HEK293 (cell line): ENCODE results near the gene ERCC3.

Source experiments
- CTCF ChIA-PET: fragments of 350-600 bp; formaldehyde crosslinking; extraction: SDS; loops from one replicate; lab custom pipeline; 2021; ENCODE audit warnings: antibody characterized with exemption; lab: Yijun Ruan, JAX
- POLR2A ChIA-PET: fragments of 300-600 bp; formaldehyde crosslinking; extraction: SDS; loops from one replicate; lab custom pipeline; 2020; ENCODE audit warnings: antibody characterized with exemption, inconsistent platforms; lab: Yijun Ruan, JAX
- H3K27ac ChIP-seq: fragments of 200-500 bp; sonication (Bioruptor generic); 2 replicates; pipeline ENCODE4 v1.5.1; 2014; ENCODE audit warnings: low read depth, low read length, control low read depth, inconsistent platforms; ENCODE audit errors: extremely low read depth
- H3K36me3 ChIP-seq, 2 experiments: fragments of 200-500 bp in 1 of 2; sonication (Bioruptor generic) in 1 of 2; 1 replicate in 1 of 2; 2 replicates in 1 of 2; pipeline ENCODE4 v1.5.1; 2014 to 2017; ENCODE audit warnings: inconsistent platforms in 2 of 2, low read length in 2 of 2; ENCODE audit not compliant: control insufficient read depth in 2 of 2, insufficient read depth in 1 of 2
- H3K4me1 ChIP-seq: fragments of 200-500 bp; sonication (Bioruptor generic); 2 replicates; pipeline ENCODE4 v1.5.1; 2014; ENCODE audit warnings: mild to moderate bottlenecking, low read length, inconsistent platforms; ENCODE audit not compliant: control insufficient read depth, insufficient read depth
- H3K4me3 ChIP-seq: 2 replicates; pipeline ENCODE4 v1.5.1; 2011; ENCODE audit warnings: low read depth, mild to moderate bottlenecking, control low read depth, low read length, moderate library complexity
- H3K9me3 ChIP-seq: fragments of 200-500 bp; sonication (Bioruptor generic); 2 replicates; pipeline ENCODE4 v1.5.1; 2014; ENCODE audit warnings: low read depth, low read length, inconsistent platforms; ENCODE audit not compliant: control insufficient read depth, insufficient read depth
- HOXC10 ChIP-seq: sonication (generic); formaldehyde crosslinking; IDR thresholded peaks from 2 replicates; pipeline ENCODE4 v1.8.1; 2023; ENCODE audit warnings: mild to moderate bottlenecking, missing genetic modification reagents
- IKZF3 ChIP-seq: fragments of 450-650 bp; IDR thresholded peaks from 2 replicates; pipeline ENCODE4 v1.5.0; 2018; ENCODE audit warnings: missing biosample characterization, mild to moderate bottlenecking, missing genetic modification characterization, moderate library complexity
- KLF10 ChIP-seq: fragments of 450-650 bp; IDR thresholded peaks from 2 replicates; pipeline ENCODE4 v1.5.1; 2018; ENCODE audit warnings: missing biosample characterization, mild to moderate bottlenecking, missing genetic modification characterization
- KLF9 ChIP-seq: fragments of 450-650 bp; formaldehyde crosslinking; IDR thresholded peaks from 2 replicates; pipeline ENCODE4 v1.5.1; 2016; ENCODE audit warnings: missing biosample characterization, missing genetic modification characterization, low read depth
- SP7 ChIP-seq: fragments of 450-650 bp; formaldehyde crosslinking; IDR thresholded peaks from 2 replicates; pipeline ENCODE4 v1.5.1; 2016; ENCODE audit warnings: missing biosample characterization, missing genetic modification characterization
- YY1 ChIP-seq: fragments of 450-650 bp; formaldehyde crosslinking; IDR thresholded peaks from 2 replicates; pipeline ENCODE4 v1.5.1; 2018; ENCODE audit warnings: missing biosample characterization, missing genetic modification characterization
- YY2 ChIP-seq: fragments of 450-650 bp; formaldehyde crosslinking; IDR thresholded peaks from 2 replicates; pipeline ENCODE4 v1.5.1; 2016; ENCODE audit warnings: missing biosample characterization, missing genetic modification characterization
- ZBTB1 ChIP-seq: fragments of 450-650 bp; formaldehyde crosslinking; IDR thresholded peaks from 2 replicates; pipeline ENCODE4 v1.5.1; 2016; ENCODE audit warnings: missing biosample characterization, missing genetic modification characterization
- ZBTB10 ChIP-seq: fragments of 450-650 bp; formaldehyde crosslinking; IDR thresholded peaks from 2 replicates; pipeline ENCODE4 v1.5.1; 2016; ENCODE audit warnings: missing biosample characterization, missing genetic modification characterization
- ZBTB49 ChIP-seq: fragments of 450-650 bp; formaldehyde crosslinking; IDR thresholded peaks from 2 replicates; pipeline ENCODE4 v1.5.1; 2016; ENCODE audit warnings: missing biosample characterization, missing genetic modification characterization, low read depth
- ZFP69B ChIP-seq: fragments of 450-650 bp; formaldehyde crosslinking; IDR thresholded peaks from 2 replicates; pipeline ENCODE4 v1.5.1; 2016; ENCODE audit warnings: missing biosample characterization, missing genetic modification characterization
- ZNF133 ChIP-seq: fragments of 450-650 bp; formaldehyde crosslinking; IDR thresholded peaks from 2 replicates; pipeline ENCODE4 v1.5.1; 2016; ENCODE audit warnings: missing biosample characterization, missing genetic modification characterization
- ZNF155 ChIP-seq: fragments of 450-650 bp; formaldehyde crosslinking; IDR thresholded peaks from 2 replicates; pipeline ENCODE4 v1.5.1; 2016; ENCODE audit warnings: missing biosample characterization, missing genetic modification characterization
- ZNF202 ChIP-seq: fragments of 450-650 bp; formaldehyde crosslinking; IDR thresholded peaks from 2 replicates; pipeline ENCODE4 v1.5.1; 2016; ENCODE audit warnings: missing biosample characterization, missing genetic modification characterization, borderline replicate concordance
- ZNF266 ChIP-seq: fragments of 450-650 bp; formaldehyde crosslinking; IDR thresholded peaks from 2 replicates; pipeline ENCODE4 v1.5.1; 2016; ENCODE audit warnings: missing biosample characterization, missing genetic modification characterization, low read depth
- ZNF510 ChIP-seq: fragments of 450-650 bp; formaldehyde crosslinking; IDR thresholded peaks from 2 replicates; pipeline ENCODE4 v1.5.1; 2018; ENCODE audit warnings: mild to moderate bottlenecking, missing genetic modification characterization, missing biosample characterization; ENCODE audit not compliant: insufficient replicate concordance
- ZNF549 ChIP-seq: fragments of 450-650 bp; IDR thresholded peaks from 2 replicates; pipeline ENCODE4 v1.5.1; 2018; ENCODE audit warnings: missing biosample characterization, missing genetic modification characterization, mild to moderate bottlenecking, inconsistent platforms, moderate library complexity
- ZNF600 ChIP-seq: fragments of 450-650 bp; formaldehyde crosslinking; IDR thresholded peaks from 2 replicates; pipeline ENCODE4 v1.5.1; 2016; ENCODE audit warnings: missing biosample characterization, missing genetic modification characterization
- ZNF776 ChIP-seq: fragments of 450-650 bp; formaldehyde crosslinking; IDR thresholded peaks from 2 replicates; pipeline ENCODE4 v1.5.0; 2017; ENCODE audit warnings: missing biosample characterization, missing genetic modification characterization, borderline replicate concordance
- ZNF837 ChIP-seq: fragments of 450-650 bp; formaldehyde crosslinking; IDR thresholded peaks from 2 replicates; pipeline ENCODE4 v1.5.1; 2016; ENCODE audit warnings: missing biosample characterization, missing genetic modification characterization
- ZSCAN18 ChIP-seq: fragments of 450-650 bp; formaldehyde crosslinking; IDR thresholded peaks from 2 replicates; pipeline ENCODE4 v1.5.1; 2016; ENCODE audit warnings: missing biosample characterization, missing genetic modification characterization
- ZSCAN23 ChIP-seq: fragments of 450-650 bp; formaldehyde crosslinking; IDR thresholded peaks from 2 replicates; pipeline ENCODE4 v1.5.1; 2016; ENCODE audit warnings: missing biosample characterization, missing genetic modification characterization
- ZSCAN4 ChIP-seq: fragments of 450-650 bp; formaldehyde crosslinking; IDR thresholded peaks from 2 replicates; pipeline ENCODE4 v1.5.1; 2017; ENCODE audit warnings: missing biosample characterization, missing genetic modification characterization
- TF ChIP-seq, protein P1 (sequence below): fragments of 450-650 bp; formaldehyde crosslinking; IDR thresholded peaks from 2 replicates; pipeline ENCODE4 v1.5.1; 2017; ENCODE audit warnings: missing biosample characterization, missing genetic modification characterization

Gene ERCC3

GRCh38 chr2:127256381-127256780 is 37.6 kb downstream of the ERCC3 start:
- Histone ChIP-seq H3K4me1 (no peaks in the 10 kb centered on the region), H3K27ac (no peak overlapping the region), H3K4me3 (no peak overlapping the region), H3K36me3 (peaks cover 21 to 56% of the 10 kb centered on the region in 2 experiments), H3K9me3 (no peaks in the 10 kb centered on the region)
- ChIA-PET POLR2A (interaction anchor here (0.6 kb wide), 1 partner anchor 223 kb away, joined by 3 read pairs; no protein-coding TSS in a partner anchor), CTCF (interaction anchor here (1.2 kb wide), 1 partner anchor 59 kb away, joined by 3 read pairs; no protein-coding TSS in a partner anchor)
- TF ChIP-seq YY2 (tag by site-specific recombination) (no peak), ZNF266 (no peak), ZFP69B (tag by site-specific recombination) (no peak), ZBTB10 (tag by site-specific recombination) (no peak)

- TF ChIP-seq ZNF133 (tag by site-specific recombination): no peak
- no peak for TF ChIP-seq ZSCAN4 (tag by site-specific recombination)
- TF ChIP-seq ZNF837: no peak
- TF ChIP-seq KLF10 (tag by site-specific recombination): no peak
- no peak for TF ChIP-seq YY1
- TF ChIP-seq, protein P1, sequence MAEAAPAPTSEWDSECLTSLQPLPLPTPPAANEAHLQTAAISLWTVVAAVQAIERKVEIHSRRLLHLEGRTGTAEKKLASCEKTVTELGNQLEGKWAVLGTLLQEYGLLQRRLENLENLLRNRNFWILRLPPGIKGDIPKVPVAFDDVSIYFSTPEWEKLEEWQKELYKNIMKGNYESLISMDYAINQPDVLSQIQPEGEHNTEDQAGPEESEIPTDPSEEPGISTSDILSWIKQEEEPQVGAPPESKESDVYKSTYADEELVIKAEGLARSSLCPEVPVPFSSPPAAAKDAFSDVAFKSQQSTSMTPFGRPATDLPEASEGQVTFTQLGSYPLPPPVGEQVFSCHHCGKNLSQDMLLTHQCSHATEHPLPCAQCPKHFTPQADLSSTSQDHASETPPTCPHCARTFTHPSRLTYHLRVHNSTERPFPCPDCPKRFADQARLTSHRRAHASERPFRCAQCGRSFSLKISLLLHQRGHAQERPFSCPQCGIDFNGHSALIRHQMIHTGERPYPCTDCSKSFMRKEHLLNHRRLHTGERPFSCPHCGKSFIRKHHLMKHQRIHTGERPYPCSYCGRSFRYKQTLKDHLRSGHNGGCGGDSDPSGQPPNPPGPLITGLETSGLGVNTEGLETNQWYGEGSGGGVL (tag by site-specific recombination): no peak
- TF ChIP-seq ZSCAN23: no peak
- no peak for TF ChIP-seq YY2 (tag by site-specific recombination)
- no peak for TF ChIP-seq ZNF202 (tag by site-specific recombination)
- Histone ChIP-seq H3K36me3 (peaks cover 21 to 49% of the 10 kb centered on the region in 2 experiments), H3K4me3 (no peak overlapping the region), H3K9me3 (no peaks in the 10 kb centered on the region), H3K4me1 (no peaks in the 10 kb centered on the region), H3K27ac (no peak overlapping the region)
- ChIA-PET POLR2A (no interaction called here), CTCF (interaction anchor here (1.2 kb wide), 1 partner anchor 58 kb away, joined by 3 read pairs; no protein-coding TSS in a partner anchor)
Observed at GRCh38 chr2:127255721-127256120, 38.2 kb downstream of the ERCC3 start.

DNA sequence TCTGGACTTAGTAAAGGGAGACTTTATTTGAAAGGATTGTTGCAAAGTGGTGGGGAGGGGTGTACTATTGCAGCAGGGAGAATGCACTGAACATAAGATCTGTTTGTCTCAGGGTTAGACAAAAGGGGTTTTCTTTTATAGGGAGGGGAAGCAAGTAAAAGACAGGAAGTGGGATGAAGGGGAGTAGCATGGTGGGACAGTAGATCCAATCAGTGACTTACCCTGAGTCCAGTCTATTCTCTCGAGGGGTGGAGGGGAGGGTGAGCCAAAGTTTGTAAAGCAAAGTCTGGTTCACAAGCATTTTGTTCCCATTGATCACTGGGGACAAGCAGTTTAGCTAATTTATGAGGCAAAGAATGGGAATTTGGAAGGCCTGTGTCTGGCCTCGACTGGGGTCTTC is 38.8 kb downstream of the ERCC3 start:
- Histone ChIP-seq H3K9me3 (no peaks in the 10 kb centered on the region), H3K4me3 (no peak overlapping the region), H3K27ac (no peak overlapping the region), H3K36me3 (peaks cover 21 to 43% of the 10 kb centered on the region in 2 experiments), H3K4me1 (no peaks in the 10 kb centered on the region)
- POLR2A ChIA-PET: no interaction called here
- CTCF ChIA-PET: interaction anchor here (1.2 kb wide), 1 partner anchor 58 kb away, joined by 3 read pairs; no protein-coding TSS in a partner anchor
- TF ChIP-seq SP7 (tag by site-specific recombination) (no peak), HOXC10 (no peak), ZSCAN18 (tag by site-specific recombination) (no peak), ZNF510 (tag by site-specific recombination) (no peak), ZNF600 (tag by site-specific recombination) (no peak), ZNF776 (tag by site-specific recombination) (no peak), ZBTB49 (no peak), ZNF155 (tag by site-specific recombination) (no peak), ZNF549 (tag by site-specific recombination) (no peak), ZBTB1 (tag by site-specific recombination) (no peak), IKZF3 (tag by site-specific recombination) (no peak), KLF9 (tag by site-specific recombination) (no peak)
